Gastrocnemius medialis (tissue), 4 donors: ENCODE data around the gene WNT8B. TPM values are rescaled to one million over a fixed set of nuclear protein-coding genes. Genes with fewer than 3 reads are reported as not detected.
A peak's percentile ranks its signal among the peaks of the same experiment; 100 is the strongest.

Experiments used
- ATAC-seq, 2 donors: fragments of 150-250 bp; one replicate each; pipeline ENCODE4 v1.9.1; 2016
- DNase-seq, 2 donors: peaks; one replicate each; pipeline ENCODE4 v3.0.0-alpha.2; 2019
- H3K27ac ChIP-seq, 4 donors: fragments of 200-600 bp; sonication (generic); 1 replicate in 1 of 4; 2 replicates in 3 of 4; pipeline ENCODE4 v1.5.1; 2016 to 2018; ENCODE audit warnings: mild to moderate bottlenecking in 2 of 4, moderate library complexity in 1 of 4
- H3K27me3 ChIP-seq, 3 donors: fragments of 200-600 bp; sonication (generic) in 2 of 3; 1 replicate in 1 of 3; 2 replicates in 2 of 3; pipeline versions ENCODE4 v1.5.1 to v1.6.0; 2016 to 2019; ENCODE audit warnings: mild to moderate bottlenecking in 1 of 3, moderate library complexity in 1 of 3
- H3K36me3 ChIP-seq, 2 donors: fragments of 200-600 bp; sonication (generic) in 1 of 2; one replicate each; pipeline ENCODE4 v1.5.1; 2017 to 2018
- H3K4me1 ChIP-seq, 2 donors: fragments of 200-600 bp; sonication (generic) in 1 of 2; one replicate each; pipeline ENCODE4 v1.5.1; 2016 to 2017; ENCODE audit warnings: mild to moderate bottlenecking in 2 of 2
- H3K4me3 ChIP-seq, 4 donors: fragments of 200-600 bp; sonication (generic) in 3 of 4; 1 replicate in 1 of 4; 2 replicates in 3 of 4; pipeline ENCODE4 v1.5.1; 2016 to 2019; ENCODE audit warnings: mild to moderate bottlenecking in 2 of 4
- H3K9me3 ChIP-seq, 3 donors: fragments of 200-600 bp; sonication (generic) in 2 of 3; 1 replicate in 1 of 3; 2 replicates in 2 of 3; pipeline ENCODE4 v1.5.1; 2016 to 2019
- CTCF ChIP-seq, 5 experiments: fragments of 450-650 bp in 3 of 5; fragments of 200-600 bp in 2 of 5; sonication (generic) in 2 of 5; IDR thresholded peaks in 4 of 5; conservative IDR thresholded peaks in 1 of 5; 1 replicate in 4 of 5; 2 replicates in 1 of 5; pipeline ENCODE4 v1.5.1; 2016 to 2019; ENCODE audit warnings: antibody characterized with exemption in 5 of 5, mild to moderate bottlenecking in 3 of 5, moderate library complexity in 3 of 5
- POLR2A ChIP-seq, 2 donors: fragments of 450-650 bp; IDR thresholded peaks; one replicate each; pipeline ENCODE4 v1.6.1; 2017; ENCODE audit warnings: antibody characterized with exemption in 2 of 2, mild to moderate bottlenecking in 2 of 2, moderate library complexity in 2 of 2
- in situ Hi-C, 4 donors: fragments of 200-750 bp; cut with MboI; loops; one replicate each; pipeline versions ENCODE4 v1.15.0 to v1.8.0; 2017; ENCODE audit warnings: low sequenced_read_pairs in 4 of 4
- intact Hi-C: fragments of 100-400 bp; cut with DNase I; formaldehyde crosslinking; loops from one replicate; pipeline ENCODE4 v1.15.1; 2023; ENCODE audit warnings: low total_unique reads
- total RNA-seq, 4 donors: library from RNA; depleted of rRNA; stranded (reverse); fragments of >200 nt; gene quantifications; one replicate each; pipeline versions ENCODE4 v1.1.0 to v1.2.3, GENCODE V29; 2016

Gene WNT8B
- total RNA-seq, 4 donors from 2014 or later: not detected

DNA sequence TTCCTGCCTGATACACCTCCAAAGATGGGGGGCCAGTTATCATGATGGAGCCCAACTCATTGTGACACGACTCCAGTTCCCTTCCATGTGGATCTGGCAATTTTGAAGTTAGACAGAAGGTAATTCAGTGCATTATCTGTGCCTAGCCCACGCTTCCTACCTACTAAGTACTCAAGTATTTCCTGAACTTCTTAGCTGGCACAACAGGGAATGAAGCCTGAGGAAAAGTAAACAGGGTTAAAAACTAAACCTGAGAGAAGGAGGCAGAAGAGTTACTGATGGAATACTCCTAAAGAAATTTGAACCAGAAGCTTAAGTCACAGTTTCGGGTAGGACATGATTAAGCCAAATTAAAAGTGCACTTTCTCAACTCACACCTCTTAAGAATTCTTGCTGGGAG is 58.0 kb downstream of the WNT8B start:
- TF ChIP-seq POLR2A (IDR thresholded peaks at IDR 0.05) (no peak), CTCF (IDR thresholded peaks at IDR 0.05 in 4 of 5, conservative IDR thresholded peaks at IDR 0.05 in 1 of 5) (no peak)
- no peaks in the 10 kb centered on the region for H3K27me3 ChIP-seq
- ATAC-seq (no peak), DNase-seq (no peak)
- intact Hi-C loops (no loop called here), in situ Hi-C loops (loop anchor here in 2 of 4 donors (5.0 to 25.0 kb wide), 2 partner anchors 84 to 184 kb away; partner anchors contain the start of genes PKD2L1 (in 1 of the 2) and SCD (in 1 of the 2))
- H3K36me3 ChIP-seq: peaks cover 0 to 30% of the 10 kb centered on the region in 2 donors
- no peaks in the 10 kb centered on the region for H3K9me3 ChIP-seq
- no peak overlapping the region for H3K27ac ChIP-seq
- H3K4me3 ChIP-seq: no peak overlapping the region
- peaks cover 25 to 30% of the 10 kb centered on the region in 2 donors for H3K4me1 ChIP-seq

DNA sequence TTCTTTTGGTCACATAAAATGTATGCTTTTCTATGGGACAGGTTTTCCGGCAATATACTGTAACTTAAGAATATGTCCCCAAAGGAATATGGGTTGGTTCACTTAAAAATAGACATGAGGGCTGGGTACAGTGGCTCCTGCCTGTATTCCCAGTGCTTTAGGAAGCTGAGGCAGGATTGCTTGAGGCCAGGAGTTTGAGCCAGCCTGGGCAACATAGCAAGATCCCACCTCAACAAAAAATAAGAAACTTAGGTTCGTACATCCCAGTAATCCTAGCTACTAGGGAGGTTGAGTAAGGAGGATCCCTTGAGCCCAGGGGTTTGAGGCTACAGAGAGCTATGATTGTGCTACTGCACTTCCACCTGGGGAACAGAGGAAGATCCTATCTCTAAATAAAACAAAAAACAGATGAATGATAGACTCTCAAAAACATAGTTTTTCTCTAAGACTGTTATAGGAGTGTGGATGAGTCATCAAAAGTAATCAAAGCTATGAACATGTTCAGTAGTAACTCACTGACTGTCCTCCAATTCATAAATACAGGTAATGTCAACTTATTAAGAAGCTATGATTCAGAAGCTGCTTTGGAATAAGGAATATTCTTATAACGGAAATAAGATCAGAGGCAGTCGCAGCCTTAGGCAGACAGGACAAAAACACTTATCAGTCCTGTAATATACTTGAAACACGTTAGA is 59.4 kb downstream of the WNT8B start:
- in situ Hi-C loops (loop anchor here in 2 of 4 donors (5.0 to 25.0 kb wide), 2 partner anchors 85 to 185 kb away; partner anchors contain the start of genes PKD2L1 (in 1 of the 2) and SCD (in 1 of the 2)), intact Hi-C loops (no loop called here)

GRCh38 chr10:100522945-100523344 is 60.1 kb downstream of the WNT8B start:
- Histone ChIP-seq H3K36me3 (peaks cover 0 to 46% of the 10 kb centered on the region in 2 donors), H3K9me3 (no peaks in the 10 kb centered on the region), H3K4me3 (no peak overlapping the region), H3K4me1 (peaks cover 20 to 22% of the 10 kb centered on the region in 2 donors), H3K27ac (no peak overlapping the region), H3K27me3 (no peaks in the 10 kb centered on the region)
- in situ Hi-C loops: loop anchor here in 2 of 4 donors (5.0 to 25.0 kb wide), 2 partner anchors 86 to 186 kb away; partner anchors contain the start of genes PKD2L1 (in 1 of the 2) and SCD (in 1 of the 2)
- DNase-seq: no peak
- intact Hi-C loops: no loop called here
- ATAC-seq: no peak
- TF ChIP-seq CTCF (IDR thresholded peaks at IDR 0.05 in 4 of 5, conservative IDR thresholded peaks at IDR 0.05 in 1 of 5) (no peak), POLR2A (IDR thresholded peaks at IDR 0.05) (no peak)

More for the DNA sequence above, 59.4 kb downstream of the WNT8B start:
- H3K27me3 ChIP-seq: no peaks in the 10 kb centered on the region
- TF ChIP-seq POLR2A (IDR thresholded peaks at IDR 0.05): no peak
- TF ChIP-seq CTCF (IDR thresholded peaks at IDR 0.05 in 4 of 5, conservative IDR thresholded peaks at IDR 0.05 in 1 of 5): no peak
- peaks cover 0 to 45% of the 10 kb centered on the region in 2 donors for H3K36me3 ChIP-seq
- no peak overlapping the region for H3K4me3 ChIP-seq
- H3K27ac ChIP-seq: peak overlapping the region in 1 of 4 donors; percentile 23
- no peaks in the 10 kb centered on the region for H3K9me3 ChIP-seq
- no peak for DNase-seq
- H3K4me1 ChIP-seq: peaks cover 21 to 22% of the 10 kb centered on the region in 2 donors
- ATAC-seq: no peak

- H3K27ac ChIP-seq: no peak overlapping the region
- intact Hi-C loops (no loop called here), in situ Hi-C loops (loop anchor here in 2 of 4 donors (5.0 to 25.0 kb wide), 2 partner anchors 87 to 187 kb away; partner anchors contain the start of genes PKD2L1 (in 1 of the 2) and SCD (in 1 of the 2))
- ATAC-seq (no peak), DNase-seq (no peak)
- peaks cover 0 to 46% of the 10 kb centered on the region in 2 donors for H3K36me3 ChIP-seq
- H3K9me3 ChIP-seq: no peaks in the 10 kb centered on the region
- H3K27me3 ChIP-seq: no peaks in the 10 kb centered on the region
- TF ChIP-seq CTCF (IDR thresholded peaks at IDR 0.05 in 4 of 5, conservative IDR thresholded peaks at IDR 0.05 in 1 of 5) (no peak), POLR2A (IDR thresholded peaks at IDR 0.05) (no peak)
- no peak overlapping the region for H3K4me3 ChIP-seq
- H3K4me1 ChIP-seq: peaks cover 18 to 21% of the 10 kb centered on the region in 2 donors
Observed at GRCh38 chr10:100524206-100524605, 61.4 kb downstream of the WNT8B start.
